GM12878 (cell line): ENCODE data around the gene FANCC. TPM values are rescaled to one million over a fixed set of nuclear protein-coding genes. Genes with fewer than 3 reads are reported as not detected.

Experiments used
- ATF3 ChIP-seq: IDR thresholded peaks from 2 replicates; pipeline ENCODE4 v1.6.1; 2011; ENCODE audit warnings: low read depth, mild to moderate bottlenecking, low read length, moderate library complexity, borderline replicate concordance; ENCODE audit errors: extremely low read depth
- BACH1 ChIP-seq: fragments of 450-650 bp; IDR thresholded peaks from 2 replicates; pipeline ENCODE4 v1.6.1; 2017; ENCODE audit warnings: mild to moderate bottlenecking, borderline replicate concordance
- CBX3 ChIP-seq: fragments of 200-600 bp; sonication (generic); IDR thresholded peaks from 2 replicates; pipeline ENCODE4 v1.6.1; 2016; ENCODE audit warnings: low read depth, borderline replicate concordance
- CEBPB ChIP-seq, 2 experiments: fragments of 150-350 bp in 1 of 2; IDR thresholded peaks; 2 replicates each; pipeline ENCODE4 v1.6.1; 2012 to 2014; ENCODE audit warnings: low read depth in 2 of 2, low read length in 2 of 2, borderline replicate concordance in 1 of 2, inconsistent platforms in 1 of 2
- HCFC1 ChIP-seq: fragments of 150-350 bp; IDR thresholded peaks from 2 replicates; pipeline ENCODE4 v1.6.1; 2014; ENCODE audit warnings: low read length
- KDM1A ChIP-seq: fragments of 200-600 bp; sonication (generic); IDR thresholded peaks from 2 replicates; pipeline ENCODE4 v1.6.1; 2016; ENCODE audit warnings: borderline replicate concordance
- RELA ChIP-seq: fragments of 450-650 bp; IDR thresholded peaks from 2 replicates; pipeline ENCODE4 v1.8.0; 2014; ENCODE audit warnings: borderline replicate concordance; ENCODE audit not compliant: partially characterized antibody
- REST ChIP-seq: IDR thresholded peaks from 2 replicates; pipeline ENCODE4 v1.6.1; 2012; ENCODE audit warnings: mild to moderate bottlenecking, low read depth, low read length
- STAT3 ChIP-seq: IDR thresholded peaks from 2 replicates; pipeline ENCODE4 v1.6.1; 2011; ENCODE audit warnings: low read depth, low read length, improper control_type of control experiment
- polyA plus RNA-seq, 11 experiments: library from polyadenylated mRNA; depleted of rRNA in 4 of 11; unstranded in 6 of 11; stranded (reverse) in 5 of 11; fragments of >200 nt; fragmentation: Nextera tagmentation in 4 of 11; fragmentation: Illumina TruSeq in 1 of 11; extraction: Ambion mirVana in 4 of 11; extraction: Trizol in 1 of 11; gene quantifications; 1 replicate in 1 of 11; 2 replicates in 10 of 11; pipeline versions ENCODE4 v1.2.1 to v1.2.3, GENCODE V29; 2011 to 2016; ENCODE audit warnings: inconsistent platforms in 2 of 11, missing spikeins in 2 of 11, low read depth in 1 of 11
- total RNA-seq, 4 experiments: library from RNA; depleted of rRNA in 3 of 4; stranded (reverse); fragments of >200 nt in 3 of 4; fragmentation: Illumina TruSeq in 1 of 4; extraction: Trizol in 1 of 4; gene quantifications; 2 replicates each; pipeline versions ENCODE4 v1.2.1 to v1.2.3, GENCODE V29; 2013 to 2021

Gene FANCC
- total and polyA plus RNA-seq, 10 of the 15 experiments (the other 5 are each of a cell fraction or from before 2014, with no cell fraction given), result 1.2 to 16.8 (median 10.5) TPM

- TF ChIP-seq ATF3 (no peak), KDM1A (no peak), HCFC1 (no peak), CBX3 (no peak), CEBPB (IDR thresholded peaks at IDR 0.05; ENCODE audit: borderline replicate concordance in 1 of 2, low read depth in 2 of 2, low read length in 2 of 2) (no peak), STAT3 (no peak), REST (no peak), RELA (no peak), BACH1 (no peak)
These were observed 261.5 kb downstream of the FANCC start (continued) for GRCh38 chr9:95055851-95056551.
